K562 treated with DMSO at 1 percent for 12 hours (cell line): ENCODE results near the gene GOLT1B. TPM values are rescaled to one million over a fixed set of nuclear protein-coding genes. Genes with fewer than 3 reads are reported as not detected.

Experiments used
- total RNA-seq: library from RNA; unstranded; fragments of 300-600 nt; gene quantifications from 2 replicates; pipeline ENCODE4 v1.2.3, GENCODE V29; 2022; ENCODE audit not compliant: insufficient read depth

GOLT1B gene, protein sequence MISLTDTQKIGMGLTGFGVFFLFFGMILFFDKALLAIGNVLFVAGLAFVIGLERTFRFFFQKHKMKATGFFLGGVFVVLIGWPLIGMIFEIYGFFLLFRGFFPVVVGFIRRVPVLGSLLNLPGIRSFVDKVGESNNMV
- total RNA-seq = 7.0 and 19.3 TPM in 2 replicates

DNA sequence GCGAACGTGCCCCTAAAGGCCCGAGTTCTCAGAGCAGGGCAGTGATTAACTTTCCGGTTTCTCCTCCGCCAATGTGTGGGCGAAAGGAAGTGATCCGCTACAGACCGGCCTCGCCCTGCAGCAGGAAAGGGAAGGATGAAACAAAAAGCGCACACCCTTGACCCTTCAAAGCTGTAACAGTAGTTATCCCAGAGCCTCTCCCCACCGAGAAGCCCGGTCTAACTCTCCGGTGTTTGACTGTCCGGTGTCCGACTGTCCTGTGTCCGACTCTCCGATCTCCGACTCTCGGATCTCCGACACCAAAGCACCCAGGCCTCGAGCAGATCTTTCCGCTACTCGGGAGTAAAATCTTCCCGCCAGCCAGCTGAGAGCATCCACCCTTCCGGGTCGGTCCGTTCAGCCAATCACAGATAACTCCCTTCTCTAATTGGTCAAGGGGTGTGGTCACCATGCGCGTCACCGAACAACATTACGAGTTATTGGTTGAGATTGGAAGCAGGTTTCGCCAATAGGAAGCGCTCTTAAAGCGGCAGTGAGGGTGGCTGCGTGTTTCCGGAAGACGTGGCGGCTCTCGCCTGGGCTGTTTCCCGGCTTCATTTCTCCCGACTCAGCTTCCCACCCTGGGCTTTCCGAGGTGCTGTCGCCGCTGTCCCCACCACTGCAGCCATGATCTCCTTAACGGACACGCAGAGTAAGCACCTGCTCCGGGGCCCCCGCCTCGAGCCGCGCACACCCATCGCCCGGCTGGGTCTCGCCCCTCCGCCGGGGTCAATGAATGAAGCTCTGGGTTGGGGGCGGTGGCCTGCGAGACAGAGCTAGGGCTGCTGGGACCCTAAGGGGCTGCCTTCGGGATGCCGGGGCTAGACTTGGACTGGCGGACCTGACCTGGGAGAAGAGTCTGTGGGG is at the start of gene GOLT1B, which contains the start of gene RECQL:
GOLT1B (plus strand) TSS at position 532 of the 906 bp plus-strand sequence; CDS start at position 667, 135 bp downstream.
RECQL (minus strand) TSS at position 378 of the 906 bp plus-strand sequence. CDS start 2,065 bp downstream, outside the sequence.

DNA sequence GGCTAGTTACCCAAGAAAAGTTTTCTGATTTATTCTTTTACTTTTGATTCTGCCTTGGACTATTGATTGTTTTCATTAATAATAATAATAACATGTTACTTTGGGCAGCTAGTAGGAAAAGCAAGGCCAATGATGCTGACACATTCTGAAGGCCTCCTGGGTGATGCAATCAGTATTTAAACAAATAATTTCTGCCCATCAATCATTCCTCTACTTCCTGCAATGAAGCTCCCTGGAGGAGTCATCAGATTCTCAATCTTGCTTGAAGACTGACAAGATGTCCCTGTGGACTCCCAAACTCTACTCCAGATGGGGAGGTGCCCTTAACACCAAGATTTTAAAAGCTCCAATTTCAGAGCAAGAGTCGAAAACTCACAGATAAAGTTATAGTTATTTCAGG is 24.5 kb downstream of the GOLT1B start, which contains the start of gene SPX:
SPX (plus strand) TSS at position 244 of the 400 bp plus-strand sequence. CDS start 177 bp downstream, outside the sequence.

Other genes with a start within 250 kb of the GOLT1B start
- gene SLCO1A2, start 166.9 kb upstream of the GOLT1B start, total RNA-seq = 2.1 and 6.7 TPM in 2 replicates
- gene IAPP, start 128.9 kb upstream of the GOLT1B start, total RNA-seq = not detected in 2 replicates
- gene PYROXD1, start 64.1 kb upstream of the GOLT1B start, total RNA-seq = 2.3 and 9.9 TPM in 2 replicates
- 12.1 and 33.2 TPM in 2 replicates for gene RECQL, start 154 bp upstream of the GOLT1B start, total RNA-seq
- gene SPX, start 24.5 kb downstream of the GOLT1B start, total RNA-seq = 0.88 and 2.0 TPM in 2 replicates
- not detected in 2 replicates for gene GYS2, start 103.1 kb downstream of the GOLT1B start, total RNA-seq
- 580 and 594 TPM in 2 replicates for gene LDHB, start 156.1 kb downstream of the GOLT1B start, total RNA-seq